Tibial nerve (tissue), 3 donors: ENCODE results near the gene PITX1.

Experiments
- POLR2A ChIP-seq, 2 donors: fragments of 450-650 bp; IDR thresholded peaks; one replicate each; pipeline ENCODE4 v1.6.1; 2017; ENCODE audit warnings: antibody characterized with exemption in 2 of 2, mild to moderate bottlenecking in 2 of 2, moderate library complexity in 2 of 2
- TF ChIP-seq, protein P1 (sequence below), 5 experiments: fragments of 200-600 bp in 3 of 5; fragments of 450-650 bp in 2 of 5; sonication (generic) in 3 of 5; IDR thresholded peaks; one replicate each; pipeline ENCODE4 v1.5.1; 2016 to 2019; ENCODE audit warnings: antibody characterized with exemption in 5 of 5, mild to moderate bottlenecking in 3 of 5, moderate library complexity in 2 of 5

DNA sequence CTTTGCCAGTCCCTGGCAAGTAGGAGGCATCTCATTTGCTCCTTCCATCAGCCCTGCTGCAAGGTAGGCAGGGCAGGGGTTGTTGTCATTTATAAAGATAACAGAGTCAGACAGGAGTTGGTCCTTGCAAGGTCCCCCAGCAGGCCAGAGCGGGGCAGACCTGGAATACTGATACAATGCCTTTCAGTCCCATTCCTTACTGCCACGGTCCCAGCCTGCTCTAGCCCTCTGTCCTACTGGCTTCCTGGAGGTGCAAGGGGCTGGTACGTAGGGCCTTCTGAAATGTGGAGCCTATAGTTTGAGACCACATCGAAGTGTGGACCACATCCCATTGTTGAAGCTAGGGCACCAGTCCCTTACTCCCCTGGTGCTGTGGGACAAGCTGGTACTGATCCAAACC lies 42.8 kb upstream of the PITX1 start:
- TF ChIP-seq, protein P1, sequence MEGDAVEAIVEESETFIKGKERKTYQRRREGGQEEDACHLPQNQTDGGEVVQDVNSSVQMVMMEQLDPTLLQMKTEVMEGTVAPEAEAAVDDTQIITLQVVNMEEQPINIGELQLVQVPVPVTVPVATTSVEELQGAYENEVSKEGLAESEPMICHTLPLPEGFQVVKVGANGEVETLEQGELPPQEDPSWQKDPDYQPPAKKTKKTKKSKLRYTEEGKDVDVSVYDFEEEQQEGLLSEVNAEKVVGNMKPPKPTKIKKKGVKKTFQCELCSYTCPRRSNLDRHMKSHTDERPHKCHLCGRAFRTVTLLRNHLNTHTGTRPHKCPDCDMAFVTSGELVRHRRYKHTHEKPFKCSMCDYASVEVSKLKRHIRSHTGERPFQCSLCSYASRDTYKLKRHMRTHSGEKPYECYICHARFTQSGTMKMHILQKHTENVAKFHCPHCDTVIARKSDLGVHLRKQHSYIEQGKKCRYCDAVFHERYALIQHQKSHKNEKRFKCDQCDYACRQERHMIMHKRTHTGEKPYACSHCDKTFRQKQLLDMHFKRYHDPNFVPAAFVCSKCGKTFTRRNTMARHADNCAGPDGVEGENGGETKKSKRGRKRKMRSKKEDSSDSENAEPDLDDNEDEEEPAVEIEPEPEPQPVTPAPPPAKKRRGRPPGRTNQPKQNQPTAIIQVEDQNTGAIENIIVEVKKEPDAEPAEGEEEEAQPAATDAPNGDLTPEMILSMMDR (IDR thresholded peaks at IDR 0.05): no peak
- TF ChIP-seq POLR2A (IDR thresholded peaks at IDR 0.05): no peak
